Vagina (tissue), 2 donors: ENCODE data around the gene RSKR. TPM values are rescaled to one million over a fixed set of nuclear protein-coding genes. Genes with fewer than 3 reads are reported as not detected.

Experiments
- DNase-seq, 2 donors: peaks; one replicate each; pipeline ENCODE4 v3.0.0-alpha.2; 2017; ENCODE audit errors: extremely low spot score in 2 of 2
- H3K27ac ChIP-seq: fragments of 200-600 bp; sonication (generic); one replicate; pipeline ENCODE4 v1.5.1; 2019
- H3K27me3 ChIP-seq: fragments of 200-600 bp; sonication (generic); one replicate; pipeline ENCODE4 v1.5.1; 2019
- H3K36me3 ChIP-seq, 2 donors: fragments of 200-600 bp; sonication (generic); one replicate each; pipeline ENCODE4 v1.5.1; 2017 to 2019
- H3K4me1 ChIP-seq: fragments of 200-600 bp; sonication (generic); one replicate; pipeline ENCODE4 v1.5.1; 2019
- H3K4me3 ChIP-seq, 2 donors: fragments of 200-600 bp; sonication (generic); 1 replicate in 1 of 2; 2 replicates in 1 of 2; pipeline ENCODE4 v1.5.1; 2016 to 2019
- H3K9me3 ChIP-seq: fragments of 200-600 bp; sonication (generic); one replicate; pipeline ENCODE4 v1.5.1; 2019
- CTCF ChIP-seq, 3 experiments: fragments of 450-650 bp in 2 of 3; fragments of 200-600 bp in 1 of 3; sonication (generic) in 1 of 3; IDR thresholded peaks; one replicate each; pipeline ENCODE4 v1.5.1; 2017 to 2019; ENCODE audit warnings: antibody characterized with exemption in 3 of 3, mild to moderate bottlenecking in 2 of 3, moderate library complexity in 2 of 3
- POLR2A ChIP-seq, 2 donors: fragments of 450-650 bp; IDR thresholded peaks; one replicate each; pipeline ENCODE4 v1.6.1; 2017; ENCODE audit warnings: antibody characterized with exemption in 2 of 2, mild to moderate bottlenecking in 2 of 2, moderate library complexity in 2 of 2
- POLR2AphosphoS5 ChIP-seq, 2 donors: sonication (generic); formaldehyde crosslinking; IDR thresholded peaks; one replicate each; pipeline ENCODE4 v1.9.0; 2017; ENCODE audit warnings: antibody characterized with exemption in 2 of 2, mild to moderate bottlenecking in 2 of 2, low read depth in 1 of 2; ENCODE audit not compliant: insufficient read depth in 1 of 2
- intact Hi-C: fragments of 100-400 bp; cut with DNase I; formaldehyde crosslinking; loops from one replicate; pipeline ENCODE4 v1.15.1; 2023
- total RNA-seq: library from RNA; depleted of rRNA; stranded (reverse); fragments of >200 nt; gene quantifications from one replicate; pipeline ENCODE4 v1.2.3, GENCODE V29; 2016

Gene RSKR
- total RNA-seq, 1 donor from 2014 or later, result 21.6 TPM

DNA sequence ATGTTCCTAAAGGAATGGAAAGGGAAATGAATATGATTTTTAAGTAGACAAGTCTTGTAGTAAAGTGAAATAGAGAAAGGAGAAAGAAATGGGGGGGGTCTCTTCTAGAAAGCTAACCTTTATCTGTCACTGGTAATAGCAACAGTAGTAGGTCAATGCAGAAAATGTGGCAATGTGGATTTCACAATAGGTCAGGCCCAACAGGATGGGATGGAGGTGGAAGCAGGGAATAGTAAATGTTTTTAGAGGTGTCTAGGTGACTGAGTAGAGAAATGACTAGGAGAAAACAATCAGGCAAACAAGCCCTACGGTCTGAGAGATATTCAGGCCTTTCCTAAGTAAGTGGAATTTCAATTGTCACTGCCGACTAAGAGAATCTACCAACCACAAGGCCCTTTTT, 6.0 kb upstream of the RSKR start:
- Histone ChIP-seq H3K27me3 (no peaks in the 10 kb centered on the region), H3K9me3 (no peaks in the 10 kb centered on the region), H3K4me1 (no peaks in the 10 kb centered on the region), H3K4me3 (no peak overlapping the region), H3K27ac (no peak overlapping the region), H3K36me3 (peaks cover 4 to 98% of the 10 kb centered on the region in 2 donors)
- intact Hi-C loops, result no loop called here
- DNase-seq, result no peak
- no peak for TF ChIP-seq POLR2AphosphoS5 (IDR thresholded peaks at IDR 0.05; ENCODE audit: insufficient read depth in 1 of 2, low read depth in 1 of 2)
- no peak for TF ChIP-seq POLR2A (IDR thresholded peaks at IDR 0.05)

DNA sequence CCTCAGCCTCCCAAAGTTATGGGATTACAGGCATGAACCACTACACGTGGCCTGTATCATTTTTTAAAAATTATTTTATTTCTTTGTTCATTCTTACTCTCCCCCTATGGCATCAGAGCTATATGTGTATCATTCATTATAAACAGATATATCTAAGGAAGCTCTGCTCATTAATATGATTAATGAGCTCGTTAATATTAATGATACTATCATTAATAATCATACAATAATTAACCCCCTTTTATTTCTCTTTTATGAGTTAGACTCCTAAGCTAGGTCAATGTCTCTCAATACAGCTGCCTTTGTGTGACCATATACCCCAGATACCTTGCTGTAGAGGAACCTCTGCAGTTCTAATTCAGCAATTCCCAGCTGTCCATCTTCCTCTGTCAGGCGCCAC, 4.5 kb upstream of the RSKR start:
- Histone ChIP-seq H3K4me3 (no peak overlapping the region), H3K4me1 (no peaks in the 10 kb centered on the region), H3K27me3 (no peaks in the 10 kb centered on the region), H3K27ac (no peak overlapping the region), H3K9me3 (no peaks in the 10 kb centered on the region), H3K36me3 (peaks cover 4 to 99% of the 10 kb centered on the region in 2 donors)
- intact Hi-C loops, result loop anchor here (10.0 kb wide), 1 partner anchor 124 kb away; no protein-coding TSS in a partner anchor
- no peak for TF ChIP-seq POLR2A (IDR thresholded peaks at IDR 0.05)
- TF ChIP-seq CTCF (IDR thresholded peaks at IDR 0.05), result no peak
- TF ChIP-seq POLR2AphosphoS5 (IDR thresholded peaks at IDR 0.05; ENCODE audit: insufficient read depth in 1 of 2, low read depth in 1 of 2), result no peak
- no peak for DNase-seq

DNA sequence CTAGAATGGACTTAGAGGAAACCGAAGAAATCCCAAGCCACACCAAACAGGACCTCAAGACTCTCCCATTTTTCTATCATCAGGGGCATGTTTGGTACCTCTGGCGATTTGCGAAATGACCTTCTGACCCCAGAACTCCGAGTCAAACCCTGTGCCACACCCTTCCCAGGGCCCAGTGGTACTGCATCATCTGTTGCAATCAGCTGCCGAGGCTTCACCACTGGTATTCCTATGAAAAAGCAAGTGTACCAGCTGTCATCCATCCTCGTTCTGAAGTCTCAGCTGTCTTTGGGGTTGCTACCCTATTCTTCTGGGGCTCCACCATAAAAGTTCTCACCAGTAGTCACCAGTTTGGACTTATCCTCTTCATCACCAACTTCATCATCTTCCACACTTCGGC, 2.3 kb upstream of the RSKR start:
- TF ChIP-seq CTCF (IDR thresholded peaks at IDR 0.05) (no peak), POLR2A (IDR thresholded peaks at IDR 0.05) (no peak), POLR2AphosphoS5 (IDR thresholded peaks at IDR 0.05; ENCODE audit: insufficient read depth in 1 of 2, low read depth in 1 of 2) (no peak)
- H3K36me3 ChIP-seq, result peaks cover 4 to 77% of the 10 kb centered on the region in 2 donors
- no peak overlapping the region for H3K4me3 ChIP-seq
- H3K4me1 ChIP-seq, result no peaks in the 10 kb centered on the region
- DNase-seq, result no peak
- no peaks in the 10 kb centered on the region for H3K9me3 ChIP-seq
- no peaks in the 10 kb centered on the region for H3K27me3 ChIP-seq
- intact Hi-C loops, result loop anchor here (10.0 kb wide), 1 partner anchor 121 kb away; no protein-coding TSS in a partner anchor
- H3K27ac ChIP-seq, result no peak overlapping the region

- no peaks in the 10 kb centered on the region for H3K27me3 ChIP-seq
- no peak overlapping the region for H3K4me3 ChIP-seq
- intact Hi-C loops, result loop anchor here (10.0 kb wide), 1 partner anchor 121 kb away; no protein-coding TSS in a partner anchor
- TF ChIP-seq POLR2A (IDR thresholded peaks at IDR 0.05) (no peak), POLR2AphosphoS5 (IDR thresholded peaks at IDR 0.05; ENCODE audit: insufficient read depth in 1 of 2, low read depth in 1 of 2) (no peak), CTCF (IDR thresholded peaks at IDR 0.05) (no peak)
- DNase-seq, result no peak
- no peaks in the 10 kb centered on the region for H3K9me3 ChIP-seq
- no peaks in the 10 kb centered on the region for H3K4me1 ChIP-seq
- H3K27ac ChIP-seq, result no peak overlapping the region
- H3K36me3 ChIP-seq, result peaks cover 4 to 68% of the 10 kb centered on the region in 2 donors
These were observed 1.4 kb upstream of the RSKR start for GRCh38 chr17:28615260-28615940.

- no peak overlapping the region for H3K4me3 ChIP-seq
- intact Hi-C loops, result loop anchor here (10.0 kb wide), 1 partner anchor 118 kb away; no protein-coding TSS in a partner anchor
- no peaks in the 10 kb centered on the region for H3K9me3 ChIP-seq
- no peaks in the 10 kb centered on the region for H3K4me1 ChIP-seq
- H3K36me3 ChIP-seq, result peaks cover 4 to 47% of the 10 kb centered on the region in 2 donors
- H3K27ac ChIP-seq, result no peak overlapping the region
- no peak for DNase-seq
- H3K27me3 ChIP-seq, result no peaks in the 10 kb centered on the region
- TF ChIP-seq POLR2A (IDR thresholded peaks at IDR 0.05) (no peak), POLR2AphosphoS5 (IDR thresholded peaks at IDR 0.05; ENCODE audit: insufficient read depth in 1 of 2, low read depth in 1 of 2) (no peak), CTCF (IDR thresholded peaks at IDR 0.05) (peak; percentile 9 to 39 (median 26))
These were observed 781 bp downstream of the RSKR start for GRCh38 chr17:28612936-28613872.
